SK-N-SH (cell line): ENCODE data around the gene LAMTOR4. TPM values are rescaled to one million over a fixed set of nuclear protein-coding genes. Genes with fewer than 3 reads are reported as not detected.

Experiments
- CTCF ChIA-PET: fragments of 300-600, 350-600 bp; formaldehyde crosslinking; extraction: SDS; loops from one replicate; lab custom pipeline; 2021; lab: Yijun Ruan, JAX
- POLR2A ChIA-PET: fragments of 350-600 bp; sonication (Branson Sonifier 250); formaldehyde crosslinking; extraction: SDS; loops from one replicate; lab custom pipeline; 2020; ENCODE audit warnings: antibody characterized with exemption, inconsistent platforms; lab: Yijun Ruan, JAX
- DNase-seq: peaks from one replicate; pipeline ENCODE4 v3.0.0; 2012
- H2AFZ ChIP-seq: fragments of 200-600 bp; sonication (generic); 2 replicates; pipeline ENCODE4 v1.8.1; 2016; ENCODE audit warnings: antibody characterized with exemption, mild to moderate bottlenecking, low read depth
- H3F3A ChIP-seq: fragments of 200-600 bp; sonication (generic); replicated peaks from 2 replicates; pipeline ENCODE3; 2016; ENCODE audit warnings: antibody characterized with exemption, mild to moderate bottlenecking; ENCODE audit not compliant: insufficient read depth
- H3K27ac ChIP-seq, 2 experiments: fragments of 200-500 bp in 1 of 2; fragments of 200-600 bp in 1 of 2; sonication (Bioruptor generic) in 1 of 2; sonication (generic), shearing (Covaris generic) in 1 of 2; 2 replicates each; pipeline versions ENCODE4 v1.5.1 to v1.6.1; 2014 to 2016; ENCODE audit warnings: low read depth in 2 of 2, inconsistent platforms in 1 of 2, low read length in 1 of 2, mild to moderate bottlenecking in 1 of 2, mixed read lengths in 1 of 2
- H3K27me3 ChIP-seq: fragments of 200-600 bp; sonication (generic), shearing (Covaris generic); 2 replicates; pipeline ENCODE4 v1.6.1; 2016; ENCODE audit warnings: mixed run types; ENCODE audit not compliant: insufficient read depth
- H3K36me3 ChIP-seq, 2 experiments: fragments of 200-500 bp in 1 of 2; fragments of 200-600 bp in 1 of 2; sonication (Bioruptor generic) in 1 of 2; sonication (generic) in 1 of 2; replicated peaks in 1 of 2; 2 replicates each; pipeline versions ENCODE3 to v1.5.1; 2014 to 2016; ENCODE audit warnings: low read length in 1 of 2, mild to moderate bottlenecking in 1 of 2; ENCODE audit not compliant: insufficient read depth in 2 of 2, control insufficient read depth in 1 of 2
- H3K4me1 ChIP-seq, 2 experiments: fragments of 200-500 bp in 1 of 2; fragments of 200-600 bp in 1 of 2; sonication (Bioruptor generic) in 1 of 2; sonication (generic), shearing (Covaris generic) in 1 of 2; 2 replicates each; pipeline versions ENCODE4 v1.5.1 to v1.6.1; 2014 to 2016; ENCODE audit warnings: low read depth in 1 of 2, low read length in 1 of 2, mixed run types in 1 of 2; ENCODE audit not compliant: insufficient read depth in 2 of 2, control insufficient read depth in 1 of 2
- H3K4me2 ChIP-seq: fragments of 200-600 bp; sonication (generic), shearing (Covaris generic); 2 replicates; pipeline ENCODE4 v1.6.1; 2017; ENCODE audit warnings: mixed run types
- H3K4me3 ChIP-seq, 2 experiments: fragments of 200-500 bp in 1 of 2; fragments of 200-600 bp in 1 of 2; sonication (Bioruptor generic) in 1 of 2; sonication (generic), shearing (Covaris generic) in 1 of 2; 2 replicates each; pipeline versions ENCODE4 v1.5.1 to v1.8.1; 2014 to 2016; ENCODE audit warnings: low read depth in 2 of 2, inconsistent platforms in 1 of 2, low read length in 1 of 2, mild to moderate bottlenecking in 1 of 2, mixed read lengths in 1 of 2, moderate library complexity in 1 of 2
- H3K79me2 ChIP-seq: fragments of 200-600 bp; sonication (generic); 2 replicates; pipeline ENCODE4 v1.8.1; 2017; ENCODE audit warnings: mild to moderate bottlenecking; ENCODE audit not compliant: insufficient read depth
- H3K9ac ChIP-seq: fragments of 200-600 bp; sonication (generic); 2 replicates; pipeline ENCODE4 v1.6.1; 2017; ENCODE audit warnings: mixed run types
- H3K9me2 ChIP-seq: fragments of 200-600 bp; sonication (generic); 2 replicates; pipeline ENCODE4 v1.6.1; 2017; ENCODE audit warnings: mixed run types
- H3K9me3 ChIP-seq: fragments of 200-600 bp; sonication (generic); 2 replicates; pipeline ENCODE4 v1.6.1; 2017; ENCODE audit warnings: mixed run types, mild to moderate bottlenecking, moderate library complexity
- H4K20me1 ChIP-seq: fragments of 200-600 bp; sonication (generic); 2 replicates; pipeline ENCODE4 v1.6.1; 2017; ENCODE audit warnings: mild to moderate bottlenecking, mixed run types; ENCODE audit not compliant: insufficient read depth
- ELF1 ChIP-seq: IDR thresholded peaks from 2 replicates; pipeline ENCODE4 v1.4.0; 2012
- FOXJ3 ChIP-seq: sonication (generic); formaldehyde crosslinking; IDR thresholded peaks from 2 replicates; pipeline ENCODE4 v1.5.1; 2020; ENCODE audit warnings: mild to moderate bottlenecking, missing genetic modification reagents
- GATA2 ChIP-seq: sonication (generic); formaldehyde crosslinking; IDR thresholded peaks from 2 replicates; pipeline ENCODE4 v1.5.0; 2020; ENCODE audit warnings: mild to moderate bottlenecking, missing genetic modification reagents
- MEF2A ChIP-seq: IDR thresholded peaks from 2 replicates; pipeline ENCODE4 v1.4.0; 2012; ENCODE audit warnings: low read depth, borderline replicate concordance
- MXI1 ChIP-seq: IDR thresholded peaks from 2 replicates; pipeline ENCODE4 v1.6.1; 2012; ENCODE audit warnings: mild to moderate bottlenecking, low read depth, low read length, improper control_type of control experiment
- RAD21 ChIP-seq: IDR thresholded peaks from 2 replicates; pipeline ENCODE4 v1.6.1; 2012; ENCODE audit warnings: mild to moderate bottlenecking, low read length
- SIN3A ChIP-seq: IDR thresholded peaks from 2 replicates; pipeline ENCODE4 v1.6.1; 2012; ENCODE audit warnings: low read depth, mild to moderate bottlenecking, low read length, moderate library complexity, borderline replicate concordance
- TCF12 ChIP-seq: IDR thresholded peaks from 2 replicates; pipeline ENCODE4 v1.4.0; 2012
- TEAD4 ChIP-seq: IDR thresholded peaks from 2 replicates; pipeline ENCODE4 v1.4.0; 2012; ENCODE audit warnings: mild to moderate bottlenecking, borderline replicate concordance; ENCODE audit not compliant: insufficient read depth
- WGBS: methylation state at CpG from one replicate; pipeline ENCODE4 v1.1.6; 2017; ENCODE audit warnings: low lambda C conversion rate; 5-methylcytosine and 5-hydroxymethylcytosine counted together
- polyA plus RNA-seq, 3 experiments: library from polyadenylated mRNA; depleted of rRNA; stranded (reverse); fragments of >200 nt; gene quantifications; 2 replicates each; pipeline ENCODE4 v1.2.3, GENCODE V29; 2012
- TF ChIP-seq, protein P1 (sequence below): IDR thresholded peaks from 2 replicates; pipeline ENCODE4 v1.4.0; 2012; ENCODE audit warnings: low read depth, borderline replicate concordance
- TF ChIP-seq, protein P2 (sequence below): IDR thresholded peaks from 2 replicates; pipeline ENCODE4 v1.6.1; 2012; ENCODE audit warnings: mild to moderate bottlenecking, low read depth, low read length, moderate library complexity
- TF ChIP-seq, protein P3 (sequence below): fragments of 150-350 bp; IDR thresholded peaks from 2 replicates; pipeline ENCODE4 v1.6.1; 2017; ENCODE audit warnings: antibody characterized with exemption, low read length, low read depth, borderline replicate concordance
- TF ChIP-seq, protein P4 (sequence below): IDR thresholded peaks from 2 replicates; pipeline ENCODE4 v1.4.0; 2012; ENCODE audit warnings: low read depth
- TF ChIP-seq, protein P5 (sequence below): fragments of 200-600 bp; sonication (generic); IDR thresholded peaks from 2 replicates; pipeline ENCODE4 v1.6.1; 2017; ENCODE audit warnings: antibody characterized with exemption, mild to moderate bottlenecking, moderate library complexity
- TF ChIP-seq, protein P6 (sequence below): fragments of 150-350 bp; IDR thresholded peaks from 2 replicates; pipeline ENCODE4 v1.6.1; 2016; ENCODE audit warnings: mild to moderate bottlenecking, low read depth, low read length

Gene LAMTOR4
- polyA plus RNA-seq, 1 of the 3 experiments (the other 2 are of a cell fraction) = 630 TPM

DNA sequence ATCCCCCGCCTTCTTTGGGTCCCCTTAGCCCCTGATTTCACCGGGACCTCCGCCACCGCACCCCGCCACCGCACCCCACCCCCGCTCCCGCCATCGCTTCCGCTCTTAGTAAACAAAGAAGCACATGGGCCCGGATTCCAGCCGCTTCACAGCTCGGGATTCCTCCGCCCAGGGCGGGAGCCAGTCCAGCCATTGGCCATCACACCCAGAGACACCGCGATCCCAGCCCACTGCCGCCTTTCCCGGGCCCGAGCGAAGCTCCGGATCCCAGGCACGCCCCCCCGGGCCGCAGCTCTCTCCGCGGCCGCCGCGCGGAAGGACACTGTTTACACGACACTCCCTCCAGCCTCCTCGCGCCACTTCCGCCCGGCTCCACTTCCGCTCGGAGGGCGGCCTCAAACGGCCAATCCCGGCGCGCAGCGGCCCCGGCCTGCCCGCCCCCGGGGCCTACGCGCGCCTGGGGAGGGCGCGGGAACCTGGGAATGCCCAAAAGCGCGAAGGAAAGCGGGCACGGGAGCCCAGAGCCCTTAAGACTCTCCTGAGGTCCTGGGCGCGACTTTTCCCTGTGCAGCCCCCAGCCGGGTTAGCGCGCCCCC, 48.2 kb upstream of the LAMTOR4 start (continued):
- TF ChIP-seq, protein P1, sequence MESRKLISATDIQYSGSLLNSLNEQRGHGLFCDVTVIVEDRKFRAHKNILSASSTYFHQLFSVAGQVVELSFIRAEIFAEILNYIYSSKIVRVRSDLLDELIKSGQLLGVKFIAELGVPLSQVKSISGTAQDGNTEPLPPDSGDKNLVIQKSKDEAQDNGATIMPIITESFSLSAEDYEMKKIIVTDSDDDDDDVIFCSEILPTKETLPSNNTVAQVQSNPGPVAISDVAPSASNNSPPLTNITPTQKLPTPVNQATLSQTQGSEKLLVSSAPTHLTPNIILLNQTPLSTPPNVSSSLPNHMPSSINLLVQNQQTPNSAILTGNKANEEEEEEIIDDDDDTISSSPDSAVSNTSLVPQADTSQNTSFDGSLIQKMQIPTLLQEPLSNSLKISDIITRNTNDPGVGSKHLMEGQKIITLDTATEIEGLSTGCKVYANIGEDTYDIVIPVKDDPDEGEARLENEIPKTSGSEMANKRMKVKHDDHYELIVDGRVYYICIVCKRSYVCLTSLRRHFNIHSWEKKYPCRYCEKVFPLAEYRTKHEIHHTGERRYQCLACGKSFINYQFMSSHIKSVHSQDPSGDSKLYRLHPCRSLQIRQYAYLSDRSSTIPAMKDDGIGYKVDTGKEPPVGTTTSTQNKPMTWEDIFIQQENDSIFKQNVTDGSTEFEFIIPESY = no peak; the same call in 1 of the 2 replicates
- TF ChIP-seq TCF12 = peak; percentile 65
- TF ChIP-seq ELF1 = peak; percentile 95
- TF ChIP-seq, protein P2, sequence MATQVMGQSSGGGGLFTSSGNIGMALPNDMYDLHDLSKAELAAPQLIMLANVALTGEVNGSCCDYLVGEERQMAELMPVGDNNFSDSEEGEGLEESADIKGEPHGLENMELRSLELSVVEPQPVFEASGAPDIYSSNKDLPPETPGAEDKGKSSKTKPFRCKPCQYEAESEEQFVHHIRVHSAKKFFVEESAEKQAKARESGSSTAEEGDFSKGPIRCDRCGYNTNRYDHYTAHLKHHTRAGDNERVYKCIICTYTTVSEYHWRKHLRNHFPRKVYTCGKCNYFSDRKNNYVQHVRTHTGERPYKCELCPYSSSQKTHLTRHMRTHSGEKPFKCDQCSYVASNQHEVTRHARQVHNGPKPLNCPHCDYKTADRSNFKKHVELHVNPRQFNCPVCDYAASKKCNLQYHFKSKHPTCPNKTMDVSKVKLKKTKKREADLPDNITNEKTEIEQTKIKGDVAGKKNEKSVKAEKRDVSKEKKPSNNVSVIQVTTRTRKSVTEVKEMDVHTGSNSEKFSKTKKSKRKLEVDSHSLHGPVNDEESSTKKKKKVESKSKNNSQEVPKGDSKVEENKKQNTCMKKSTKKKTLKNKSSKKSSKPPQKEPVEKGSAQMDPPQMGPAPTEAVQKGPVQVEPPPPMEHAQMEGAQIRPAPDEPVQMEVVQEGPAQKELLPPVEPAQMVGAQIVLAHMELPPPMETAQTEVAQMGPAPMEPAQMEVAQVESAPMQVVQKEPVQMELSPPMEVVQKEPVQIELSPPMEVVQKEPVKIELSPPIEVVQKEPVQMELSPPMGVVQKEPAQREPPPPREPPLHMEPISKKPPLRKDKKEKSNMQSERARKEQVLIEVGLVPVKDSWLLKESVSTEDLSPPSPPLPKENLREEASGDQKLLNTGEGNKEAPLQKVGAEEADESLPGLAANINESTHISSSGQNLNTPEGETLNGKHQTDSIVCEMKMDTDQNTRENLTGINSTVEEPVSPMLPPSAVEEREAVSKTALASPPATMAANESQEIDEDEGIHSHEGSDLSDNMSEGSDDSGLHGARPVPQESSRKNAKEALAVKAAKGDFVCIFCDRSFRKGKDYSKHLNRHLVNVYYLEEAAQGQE = 0 out of 2 replicates have a peak, but pooled peaks have one; percentile 33
- no peak for TF ChIP-seq RAD21
- TF ChIP-seq GATA2 (CRISPR knock-in tag) = no peak
- TF ChIP-seq TEAD4 = peak; percentile 87
- peak; percentile 82 for TF ChIP-seq MXI1
- TF ChIP-seq, protein P3, sequence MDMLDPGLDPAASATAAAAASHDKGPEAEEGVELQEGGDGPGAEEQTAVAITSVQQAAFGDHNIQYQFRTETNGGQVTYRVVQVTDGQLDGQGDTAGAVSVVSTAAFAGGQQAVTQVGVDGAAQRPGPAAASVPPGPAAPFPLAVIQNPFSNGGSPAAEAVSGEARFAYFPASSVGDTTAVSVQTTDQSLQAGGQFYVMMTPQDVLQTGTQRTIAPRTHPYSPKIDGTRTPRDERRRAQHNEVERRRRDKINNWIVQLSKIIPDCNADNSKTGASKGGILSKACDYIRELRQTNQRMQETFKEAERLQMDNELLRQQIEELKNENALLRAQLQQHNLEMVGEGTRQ = no peak
- TF ChIP-seq, protein P4, sequence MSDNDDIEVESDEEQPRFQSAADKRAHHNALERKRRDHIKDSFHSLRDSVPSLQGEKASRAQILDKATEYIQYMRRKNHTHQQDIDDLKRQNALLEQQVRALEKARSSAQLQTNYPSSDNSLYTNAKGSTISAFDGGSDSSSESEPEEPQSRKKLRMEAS = peak; percentile 100
- TF ChIP-seq FOXJ3 = peak; percentile 98

DNA sequence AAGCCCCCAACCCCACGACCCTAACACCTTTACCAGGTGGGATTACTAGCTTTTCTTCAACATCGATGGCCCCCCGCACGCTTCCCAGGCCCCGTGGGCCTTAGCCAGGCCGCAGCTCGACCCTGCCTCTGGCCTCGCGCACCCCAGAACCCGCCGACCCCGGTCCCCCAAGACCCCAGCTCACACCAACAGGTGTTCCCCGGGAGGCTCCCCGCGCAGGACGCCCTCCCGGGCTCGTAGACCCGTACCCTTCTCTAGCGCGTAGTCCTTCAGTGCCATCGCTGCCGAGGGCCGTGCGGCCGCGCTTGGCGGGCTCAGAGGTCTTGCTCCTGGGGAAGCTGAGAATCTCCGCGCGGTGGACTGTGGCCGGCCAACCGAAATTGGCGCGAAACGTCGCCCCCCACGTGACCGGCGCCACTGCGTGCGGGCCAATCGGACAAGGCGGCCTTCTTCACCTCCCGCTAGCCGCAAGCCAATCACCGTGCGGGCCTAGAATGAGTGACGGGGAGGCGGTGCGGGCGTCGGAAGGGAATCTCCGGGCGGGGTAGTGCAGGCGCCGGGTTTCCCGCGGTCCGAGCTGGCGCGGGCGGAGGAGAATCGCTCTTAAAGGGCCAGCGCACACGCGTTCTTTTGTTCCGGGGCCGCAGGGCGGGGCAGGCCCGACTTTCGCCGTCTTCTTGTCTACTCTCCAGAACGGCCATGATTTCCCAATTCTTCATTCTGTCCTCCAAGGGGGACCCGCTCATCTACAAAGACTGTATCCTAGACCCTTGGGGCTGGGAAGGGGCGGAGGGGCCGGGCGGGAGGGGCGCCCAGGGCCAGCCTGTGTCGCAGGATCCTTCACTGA, 47.5 kb upstream of the LAMTOR4 start, which contains the start of the genes AP4M1 and MCM7:
Gene AP4M1 (plus strand): TSS at position 628 of the 847 bp plus-strand sequence. CDS start 72 bp downstream, at position 700.
Gene MCM7 (minus strand): TSS at position 382 of the 847 bp plus-strand sequence. CDS start 103 bp downstream, at position 279.
- Histone ChIP-seq H3K27me3 (no peaks in the 10 kb centered on the region), H3K9me2 (no peaks in the 10 kb centered on the region), H3K4me3 (peak within 1 kb of the TSS; percentile 70 to 99), H2AFZ (peak within 1 kb of the TSS; percentile 73), H3K36me3 (peaks cover 43 to 44% of the 10 kb centered on the region in 2 experiments), H3K4me1 (peaks cover 24 to 33% of the 10 kb centered on the region in 2 experiments), H3F3A (peaks cover 33% of the 10 kb centered on the region), H3K4me2 (peak within 1 kb of the TSS; percentile 100), H4K20me1 (peaks cover 7% of the 10 kb centered on the region), H3K9me3 (no peaks in the 10 kb centered on the region), H3K9ac (peak within 1 kb of the TSS; percentile 98), H3K79me2 (peaks cover 63% of the 10 kb centered on the region), H3K27ac (peak within 1 kb of the TSS; percentile 94 to 95)
- ChIA-PET POLR2A (interaction anchor here (0.6 to 4.2 kb wide), 29 partner anchors 9 to 1116 kb away, joined by 3 to 98 read pairs (median 4); partner anchors contain the start of genes ATP5MF, CNPY4, COPS6 and GPC2), CTCF (interaction anchor here (0.6 to 5.4 kb wide), 11 partner anchors 10 to 172 kb away, joined by 3 to 74 read pairs (median 4); partner anchors contain the start of genes GJC3, MBLAC1 and ZNF3)
- DNase-seq = peak; percentile 97
- WGBS = 0% methylated on average over 53 of the region's 80 CpGs
- TF ChIP-seq, protein P5, sequence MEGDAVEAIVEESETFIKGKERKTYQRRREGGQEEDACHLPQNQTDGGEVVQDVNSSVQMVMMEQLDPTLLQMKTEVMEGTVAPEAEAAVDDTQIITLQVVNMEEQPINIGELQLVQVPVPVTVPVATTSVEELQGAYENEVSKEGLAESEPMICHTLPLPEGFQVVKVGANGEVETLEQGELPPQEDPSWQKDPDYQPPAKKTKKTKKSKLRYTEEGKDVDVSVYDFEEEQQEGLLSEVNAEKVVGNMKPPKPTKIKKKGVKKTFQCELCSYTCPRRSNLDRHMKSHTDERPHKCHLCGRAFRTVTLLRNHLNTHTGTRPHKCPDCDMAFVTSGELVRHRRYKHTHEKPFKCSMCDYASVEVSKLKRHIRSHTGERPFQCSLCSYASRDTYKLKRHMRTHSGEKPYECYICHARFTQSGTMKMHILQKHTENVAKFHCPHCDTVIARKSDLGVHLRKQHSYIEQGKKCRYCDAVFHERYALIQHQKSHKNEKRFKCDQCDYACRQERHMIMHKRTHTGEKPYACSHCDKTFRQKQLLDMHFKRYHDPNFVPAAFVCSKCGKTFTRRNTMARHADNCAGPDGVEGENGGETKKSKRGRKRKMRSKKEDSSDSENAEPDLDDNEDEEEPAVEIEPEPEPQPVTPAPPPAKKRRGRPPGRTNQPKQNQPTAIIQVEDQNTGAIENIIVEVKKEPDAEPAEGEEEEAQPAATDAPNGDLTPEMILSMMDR = no peak
- TF ChIP-seq TEAD4 (0 out of 2 replicates have a peak, but pooled peaks have one; percentile 14), MEF2A (no peak), SIN3A (peak; percentile 98), ELF1 (peak; percentile 62; the same call in 1 of the 2 replicates)
- TF ChIP-seq, protein P4 = peak; percentile 96
- TF ChIP-seq, protein P3 = peak; percentile 95
- TF ChIP-seq, protein P6, sequence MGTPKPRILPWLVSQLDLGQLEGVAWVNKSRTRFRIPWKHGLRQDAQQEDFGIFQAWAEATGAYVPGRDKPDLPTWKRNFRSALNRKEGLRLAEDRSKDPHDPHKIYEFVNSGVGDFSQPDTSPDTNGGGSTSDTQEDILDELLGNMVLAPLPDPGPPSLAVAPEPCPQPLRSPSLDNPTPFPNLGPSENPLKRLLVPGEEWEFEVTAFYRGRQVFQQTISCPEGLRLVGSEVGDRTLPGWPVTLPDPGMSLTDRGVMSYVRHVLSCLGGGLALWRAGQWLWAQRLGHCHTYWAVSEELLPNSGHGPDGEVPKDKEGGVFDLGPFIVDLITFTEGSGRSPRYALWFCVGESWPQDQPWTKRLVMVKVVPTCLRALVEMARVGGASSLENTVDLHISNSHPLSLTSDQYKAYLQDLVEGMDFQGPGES = no peak; the same call in 1 of the 2 replicates
